ENCODE results near the gene SLC6A5. TPM values are rescaled to one million over a fixed set of nuclear protein-coding genes. Genes with fewer than 3 reads are reported as not detected.

Gene SLC6A5
- total RNA-seq, 6 donors from 2014 or later, result not detected

DNA sequence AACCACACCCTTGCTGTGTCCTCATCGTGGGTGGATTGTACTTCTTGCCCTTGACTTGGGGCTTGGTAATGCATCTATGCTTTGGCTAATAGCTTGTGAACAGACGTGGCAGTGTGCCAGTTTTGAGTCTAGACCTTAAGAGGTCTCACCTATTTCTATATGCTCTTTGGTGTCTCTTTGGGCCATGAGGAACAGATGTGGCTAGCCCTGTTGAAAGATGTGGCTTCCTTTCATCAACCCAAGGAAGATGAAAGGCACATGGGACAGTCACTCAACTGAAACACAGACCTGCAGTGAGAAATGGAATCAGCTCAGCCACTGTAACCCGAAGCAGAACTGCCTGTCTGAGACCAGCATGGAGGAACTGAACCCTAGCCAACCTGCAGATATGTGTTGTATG is 62.0 kb downstream of the SLC6A5 start:
- TF ChIP-seq EP300 (IDR thresholded peaks at IDR 0.05), result no peak
- TF ChIP-seq, protein P1, sequence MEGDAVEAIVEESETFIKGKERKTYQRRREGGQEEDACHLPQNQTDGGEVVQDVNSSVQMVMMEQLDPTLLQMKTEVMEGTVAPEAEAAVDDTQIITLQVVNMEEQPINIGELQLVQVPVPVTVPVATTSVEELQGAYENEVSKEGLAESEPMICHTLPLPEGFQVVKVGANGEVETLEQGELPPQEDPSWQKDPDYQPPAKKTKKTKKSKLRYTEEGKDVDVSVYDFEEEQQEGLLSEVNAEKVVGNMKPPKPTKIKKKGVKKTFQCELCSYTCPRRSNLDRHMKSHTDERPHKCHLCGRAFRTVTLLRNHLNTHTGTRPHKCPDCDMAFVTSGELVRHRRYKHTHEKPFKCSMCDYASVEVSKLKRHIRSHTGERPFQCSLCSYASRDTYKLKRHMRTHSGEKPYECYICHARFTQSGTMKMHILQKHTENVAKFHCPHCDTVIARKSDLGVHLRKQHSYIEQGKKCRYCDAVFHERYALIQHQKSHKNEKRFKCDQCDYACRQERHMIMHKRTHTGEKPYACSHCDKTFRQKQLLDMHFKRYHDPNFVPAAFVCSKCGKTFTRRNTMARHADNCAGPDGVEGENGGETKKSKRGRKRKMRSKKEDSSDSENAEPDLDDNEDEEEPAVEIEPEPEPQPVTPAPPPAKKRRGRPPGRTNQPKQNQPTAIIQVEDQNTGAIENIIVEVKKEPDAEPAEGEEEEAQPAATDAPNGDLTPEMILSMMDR (IDR thresholded peaks at IDR 0.05), result no peak
- no peak for TF ChIP-seq POLR2AphosphoS5 (IDR thresholded peaks at IDR 0.05)
- TF ChIP-seq POLR2A (IDR thresholded peaks at IDR 0.05), result no peak
- Histone ChIP-seq H3K4me1 (no peaks in the 10 kb centered on the region), H3K36me3 (no peaks in the 10 kb centered on the region), H3K4me3 (no peak overlapping the region), H3K27me3 (no peaks in the 10 kb centered on the region), H3K9me3 (no peaks in the 10 kb centered on the region), H3K27ac (no peak overlapping the region)
- DNase-seq, result no peak
- ATAC-seq (ENCODE audit: low FRiP score in 2 of 2), result no peak
- WGBS, 2 donors, result 60 to 75% methylated on average over 3 of the region's 3 CpGs

DNA sequence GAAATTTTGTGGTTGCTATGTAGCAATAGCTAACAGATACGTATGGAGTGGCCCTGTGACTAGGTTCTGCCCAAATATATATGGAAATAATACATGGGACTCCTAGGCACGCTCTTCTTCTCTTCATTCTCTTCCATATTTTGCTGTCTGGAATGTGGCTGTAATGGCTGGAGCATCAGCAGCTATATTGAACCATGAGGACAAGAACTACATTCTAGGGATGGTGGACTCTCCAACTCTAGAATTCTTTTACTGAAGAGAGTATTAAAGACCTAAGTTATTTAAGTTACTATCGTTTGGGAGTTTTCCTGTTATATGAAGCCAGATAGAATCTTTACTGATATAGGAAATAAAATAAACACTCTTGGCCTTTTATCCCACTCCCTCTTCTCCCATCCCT is 62.4 kb downstream of the SLC6A5 start:
- DNase-seq (no peak), ATAC-seq (ENCODE audit: low FRiP score in 2 of 2) (no peak)
- TF ChIP-seq EP300 (IDR thresholded peaks at IDR 0.05) (no peak), POLR2A (IDR thresholded peaks at IDR 0.05) (no peak), POLR2AphosphoS5 (IDR thresholded peaks at IDR 0.05) (no peak)
- TF ChIP-seq, protein P1 (IDR thresholded peaks at IDR 0.05), result no peak
- 88 to 91% methylated on average over 3 of the region's 3 CpGs for WGBS, 2 donors
- no peaks in the 10 kb centered on the region for H3K9me3 ChIP-seq
- H3K27ac ChIP-seq, result no peak overlapping the region
- no peaks in the 10 kb centered on the region for H3K4me1 ChIP-seq
- H3K27me3 ChIP-seq, result no peaks in the 10 kb centered on the region
- no peak overlapping the region for H3K4me3 ChIP-seq
- no peaks in the 10 kb centered on the region for H3K36me3 ChIP-seq

DNA sequence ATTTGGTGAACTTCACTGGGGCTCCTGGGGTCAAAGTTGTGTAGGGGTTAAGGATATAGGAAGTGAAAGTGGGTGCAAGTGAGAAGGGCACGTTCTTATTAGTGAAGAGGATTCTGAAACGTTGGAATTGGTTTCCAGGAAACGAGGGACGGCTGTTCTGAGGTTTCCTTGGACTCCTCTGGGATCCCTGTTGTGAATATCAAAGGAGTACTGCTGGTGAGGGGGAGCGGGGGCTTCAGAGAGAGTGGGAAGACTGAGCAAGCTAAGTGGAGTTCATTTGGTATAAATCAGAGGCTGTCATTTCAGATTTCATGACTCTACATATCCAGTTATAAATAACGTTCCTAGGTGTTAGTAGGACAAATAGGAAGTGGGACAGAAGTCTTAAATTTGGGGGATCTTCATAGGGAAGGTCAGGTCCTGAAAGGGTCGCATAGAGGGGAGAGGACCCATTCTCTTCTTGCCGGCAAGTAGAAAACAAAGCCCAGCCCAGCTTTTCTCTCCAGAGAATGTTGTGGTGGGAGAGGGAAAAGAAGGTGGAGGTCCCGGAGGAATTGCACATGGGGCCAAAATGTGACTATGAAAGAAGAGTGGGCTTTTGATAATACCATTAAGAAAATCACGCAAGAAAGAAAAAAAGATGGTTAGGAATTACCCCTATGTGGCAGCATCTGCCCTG is 68.9 kb downstream of the SLC6A5 start:
- no peaks in the 10 kb centered on the region for H3K36me3 ChIP-seq
- H3K9me3 ChIP-seq, result no peaks in the 10 kb centered on the region
- DNase-seq (no peak), ATAC-seq (ENCODE audit: low FRiP score in 2 of 2) (no peak)
- peaks cover 0 to 20% (median 9%) of the 10 kb centered on the region in 4 donors for H3K27me3 ChIP-seq
- 6 to 12% methylated on average over 10 of the region's 10 CpGs for whole genome bisulfite sequencing, 2 donors
- no peak overlapping the region for H3K4me3 ChIP-seq
- H3K27ac ChIP-seq, result no peak overlapping the region
- peaks cover 2 to 23% (median 10%) of the 10 kb centered on the region in 4 donors for H3K4me1 ChIP-seq
- TF ChIP-seq POLR2A (IDR thresholded peaks at IDR 0.05) (no peak), EP300 (IDR thresholded peaks at IDR 0.05) (no peak), POLR2AphosphoS5 (IDR thresholded peaks at IDR 0.05) (no peak)

DNA sequence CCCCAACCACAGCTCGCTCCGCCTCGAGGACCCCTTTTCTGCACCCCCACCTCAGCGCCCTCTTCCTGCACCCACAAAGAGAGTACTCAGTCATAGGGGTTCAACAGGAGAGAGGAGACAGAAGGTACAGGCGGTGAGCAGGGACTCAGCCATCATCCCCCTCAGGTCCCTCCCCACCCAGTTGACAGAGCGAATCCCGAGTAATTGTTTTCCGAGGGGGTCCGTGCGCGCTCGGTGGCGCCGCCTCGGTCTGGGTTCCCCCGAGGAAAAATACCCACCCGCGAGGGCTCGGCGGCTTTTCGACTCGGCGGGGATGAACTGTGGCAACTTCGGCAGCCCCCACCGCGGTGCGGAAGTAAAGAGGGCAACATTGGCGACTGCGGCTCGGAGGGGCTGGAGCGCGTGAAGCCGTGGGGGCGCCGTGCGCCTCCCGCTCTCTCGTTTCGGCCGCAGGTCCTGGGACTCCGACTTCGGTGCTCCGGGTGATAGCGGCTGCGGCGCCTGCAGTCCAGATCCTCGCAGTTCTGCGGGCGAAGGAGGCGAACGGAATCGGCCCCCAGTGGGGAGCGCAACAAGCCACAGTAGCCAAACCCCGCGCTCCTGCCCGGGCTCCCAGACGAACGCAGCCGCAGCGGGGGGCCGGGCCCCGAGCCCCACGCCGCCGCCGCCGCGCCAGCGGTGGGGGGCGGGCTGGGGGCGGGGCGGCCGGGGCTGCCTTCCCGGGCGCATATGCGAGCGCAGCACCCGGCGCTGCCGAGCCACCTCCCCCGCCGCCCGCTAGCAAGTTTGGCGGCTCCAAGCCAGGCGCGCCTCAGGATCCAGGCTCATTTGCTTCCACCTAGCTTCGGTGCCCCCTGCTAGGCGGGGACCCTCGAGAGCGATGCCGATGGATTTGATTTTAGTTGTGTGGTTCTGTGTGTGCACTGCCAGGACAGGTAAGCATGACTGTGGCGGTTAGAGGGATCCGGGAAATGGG is 69.7 kb downstream of the SLC6A5 start, which contains the start of gene NELL1:
NELL1 (plus strand) TSS at position 743 of the 976 bp plus-strand sequence.
- peak within 1 kb of the TSS in 2 of 4 donors; percentile 19 to 20 for H3K4me3 ChIP-seq
- DNase-seq, result peak in 1 of 2 donors; percentile 74

More for the DNA sequence above, 69.7 kb downstream of the SLC6A5 start, which contains the start of gene NELL1:
- H3K4me1 ChIP-seq, result peaks cover 2 to 23% (median 10%) of the 10 kb centered on the region in 4 donors
- no peak for TF ChIP-seq POLR2AphosphoS5 (IDR thresholded peaks at IDR 0.05)
- TF ChIP-seq, protein P1 (IDR thresholded peaks at IDR 0.05), result no peak
- TF ChIP-seq POLR2A (IDR thresholded peaks at IDR 0.05), result no peak
- 2 to 6% methylated on average over 15 of the region's 93 CpGs for WGBS, 2 donors
- H3K27me3 ChIP-seq, result peaks cover 0 to 20% (median 9%) of the 10 kb centered on the region in 4 donors
- H3K36me3 ChIP-seq, result no peaks in the 10 kb centered on the region
- ATAC-seq (ENCODE audit: low FRiP score in 2 of 2), result no peak
- no peaks in the 10 kb centered on the region for H3K9me3 ChIP-seq
- no peak within 1 kb of the TSS for H3K27ac ChIP-seq
